GM18858 (cell line): ENCODE results near the gene LARP4B.

Experiments used
- ATAC-seq: cut with Tn5 transposase; IDR thresholded peaks from one replicate; pipeline ENCODE4 v1.9.1; 2021; ENCODE audit not compliant: unreplicated experiment

Gene LARP4B

GRCh38 chr10:810351-810846 lies 121.1 kb downstream of the LARP4B start:
- ATAC-seq = no peak

- ATAC-seq = no peak
Observed at GRCh38 chr10:809671-810350, 121.7 kb downstream of the LARP4B start.

GRCh38 chr10:807958-808353 lies 123.5 kb downstream of the LARP4B start:
- ATAC-seq = no peak

GRCh38 chr10:807163-807957 lies 124.1 kb downstream of the LARP4B start:
- no peak for ATAC-seq

GRCh38 chr10:806451-807162 lies 124.9 kb downstream of the LARP4B start:
- ATAC-seq = no peak

GRCh38 chr10:805620-806305 lies 125.7 kb downstream of the LARP4B start:
- no peak for ATAC-seq

GRCh38 chr10:804787-805619 lies 126.5 kb downstream of the LARP4B start:
- no peak for ATAC-seq

- ATAC-seq = no peak
Observed at GRCh38 chr10:804191-804781, 127.2 kb downstream of the LARP4B start.

GRCh38 chr10:803041-803741 lies 128.3 kb downstream of the LARP4B start:
- ATAC-seq = no peak

- no peak for ATAC-seq
Observed at GRCh38 chr10:802506-802905, 129.0 kb downstream of the LARP4B start.

GRCh38 chr10:797179-797578 lies 134.3 kb downstream of the LARP4B start:
- ATAC-seq = no peak

GRCh38 chr10:796233-796632 lies 135.3 kb downstream of the LARP4B start:
- ATAC-seq = no peak

GRCh38 chr10:794382-794956 lies 137.0 kb downstream of the LARP4B start:
- no peak for ATAC-seq

GRCh38 chr10:792792-793100 lies 138.8 kb downstream of the LARP4B start:
- no peak for ATAC-seq

GRCh38 chr10:792083-792791 lies 139.3 kb downstream of the LARP4B start:
- ATAC-seq = no peak

GRCh38 chr10:791639-792038 lies 139.9 kb downstream of the LARP4B start:
- ATAC-seq = no peak

- ATAC-seq = no peak
Observed at GRCh38 chr10:790821-791551, 140.5 kb downstream of the LARP4B start.
